ENCODE results near the gene KIRREL3. TPM values are rescaled to one million over a fixed set of nuclear protein-coding genes. Genes with fewer than 3 reads are reported as not detected.

The KIRREL3 gene
- total and polyA plus RNA-seq, 2 of the 4 experiments (the other 2 are of a cell fraction) = 10.9 to 15.9 TPM

DNA sequence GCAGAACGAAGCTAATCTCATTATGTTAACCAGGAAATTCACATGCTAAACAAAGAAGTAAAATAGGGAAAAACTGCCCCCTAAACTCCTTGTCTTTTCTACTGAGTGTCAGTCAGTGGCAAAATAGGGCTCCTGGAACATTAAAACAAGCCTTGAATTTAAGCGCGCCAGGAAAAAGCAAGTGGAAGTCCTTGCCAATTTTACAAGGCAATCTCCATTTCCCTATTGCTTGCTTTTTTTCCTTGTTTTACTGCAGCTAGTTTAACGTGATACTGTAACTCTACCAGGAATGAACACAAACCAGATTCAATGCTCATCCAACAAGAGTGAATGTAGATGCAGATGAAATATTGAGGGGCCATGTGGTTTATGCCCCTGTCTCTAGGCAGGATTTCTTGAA is 28.1 kb upstream of the KIRREL3 start:
- dilution Hi-C loops (cut with HindIII; ENCODE audit: low sequenced_read_pairs, unreplicated experiment) = no loop called here
- no peak overlapping the region for H2AK9ac ChIP-seq (replicated peaks; ENCODE audit: low read depth, low read length, poor library complexity)
- H3K4me3 ChIP-seq (ENCODE audit: insufficient read depth, low read depth, low read length) = no peak overlapping the region
- no peak overlapping the region for H3K4me2 ChIP-seq (ENCODE audit: low read depth, low read length)
- in situ Hi-C loops (cut with MboI; ENCODE audit: low sequenced_read_pairs) = no loop called here
- no peak overlapping the region for H4K5ac ChIP-seq (ENCODE audit: low read depth, low read length)
- no peaks in the 10 kb centered on the region for H3K79me1 ChIP-seq (ENCODE audit: low read depth in 1 of 2, low read length in 2 of 2)
- no peak overlapping the region for H3K23ac ChIP-seq (ENCODE audit: low read depth, low read length)
- ChIA-PET POLR2A (ENCODE audit: unreplicated experiment) (no interaction called here), CTCF (no interaction called here)
- H3K4ac ChIP-seq (ENCODE audit: low read depth, low read length) = no peak overlapping the region
- H2AK5ac ChIP-seq (ENCODE audit: low read depth, low read length) = no peak overlapping the region
- no peak for TF ChIP-seq MXI1 (IDR thresholded peaks at IDR 0.05; ENCODE audit: borderline replicate concordance, low read depth, low read length)
- no peak overlapping the region for H3K9ac ChIP-seq (ENCODE audit: low read depth, low read length)
- H3K18ac ChIP-seq (ENCODE audit: low read depth, low read length) = no peak overlapping the region
- no TSS peak for BruUV-seq (replicated peaks)
- no peak overlapping the region for H2BK5ac ChIP-seq (ENCODE audit: low read depth, low read length, poor library complexity, severe bottlenecking)
- H3K36me3 ChIP-seq (ENCODE audit: control insufficient read depth, insufficient read depth, low read length) = no peaks in the 10 kb centered on the region
- no peak overlapping the region for H4K8ac ChIP-seq (ENCODE audit: low read depth in 2 of 2, low read length in 2 of 2)
- no peaks in the 10 kb centered on the region for H4K20me1 ChIP-seq (ENCODE audit: insufficient read depth, low read length)
- H2BK15ac ChIP-seq (ENCODE audit: low read depth, low read length) = no peak overlapping the region
- no peak overlapping the region for H4K91ac ChIP-seq (ENCODE audit: insufficient read depth, low read depth, low read length)
- DNase-seq (no peak), ATAC-seq (ENCODE audit: low read depth) (no peak)
- H3K27ac ChIP-seq (ENCODE audit: insufficient read depth, low read length) = no peak overlapping the region
- H3K27me3 ChIP-seq (ENCODE audit: control insufficient read depth, insufficient read depth, low read length) = peaks cover 49% of the 10 kb centered on the region
- H2BK120ac ChIP-seq (ENCODE audit: low read depth, low read length) = no peak overlapping the region
- no peak overlapping the region for H2AFZ ChIP-seq (replicated peaks; ENCODE audit: low read length, poor library complexity)
- no peaks in the 10 kb centered on the region for H3K4me1 ChIP-seq (ENCODE audit: control insufficient read depth, insufficient read depth, low read length)
- no peak overlapping the region for H2BK20ac ChIP-seq (ENCODE audit: low read depth, low read length)
- 100% methylated on average over 2 of the region's 4 CpGs; no CpG with 5 or more reads in 1 of the 2 experiments for WGBS, 2 experiments (ENCODE audit: extremely low coverage in 2 of 2, insufficient read length in 1 of 2)
- H3K9me3 ChIP-seq (ENCODE audit: control insufficient read depth, insufficient read depth, low read length) = no peaks in the 10 kb centered on the region; the same call in 1 of the 2 replicates
- H3K56ac ChIP-seq (ENCODE audit: extremely low read depth, insufficient read depth, low read length) = no peak overlapping the region
- intact Hi-C loops (cut with micrococcal nuclease) = no loop called here
- no peaks in the 10 kb centered on the region for H3K9me1 ChIP-seq (ENCODE audit: insufficient read depth, low read length)
- no peak overlapping the region for H3K14ac ChIP-seq (replicated peaks; ENCODE audit: low read depth, low read length)

Data from IMR-90 (cell line).